ENCODE data around the gene WHAMM.

DNA sequence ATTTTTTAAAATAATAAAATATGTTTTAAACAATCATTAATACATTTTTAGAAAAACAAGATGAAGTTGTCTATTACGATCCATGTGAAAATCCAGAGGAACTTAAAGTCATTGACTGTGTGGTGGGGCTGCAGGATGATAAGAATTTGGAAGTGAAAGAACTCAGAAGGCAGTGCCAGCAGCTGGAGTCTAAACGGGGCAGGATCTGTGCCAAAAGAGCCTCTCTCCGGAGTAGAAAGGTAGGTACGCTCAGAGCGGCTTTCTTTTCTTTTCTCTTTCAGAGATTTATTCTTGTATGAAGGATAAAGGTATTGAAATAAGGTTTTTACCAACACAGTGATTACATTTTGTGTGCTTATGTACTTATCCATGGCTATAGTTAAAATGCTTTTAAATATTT lies 13.6 kb downstream of the WHAMM start:
- TF ChIP-seq, protein P1, sequence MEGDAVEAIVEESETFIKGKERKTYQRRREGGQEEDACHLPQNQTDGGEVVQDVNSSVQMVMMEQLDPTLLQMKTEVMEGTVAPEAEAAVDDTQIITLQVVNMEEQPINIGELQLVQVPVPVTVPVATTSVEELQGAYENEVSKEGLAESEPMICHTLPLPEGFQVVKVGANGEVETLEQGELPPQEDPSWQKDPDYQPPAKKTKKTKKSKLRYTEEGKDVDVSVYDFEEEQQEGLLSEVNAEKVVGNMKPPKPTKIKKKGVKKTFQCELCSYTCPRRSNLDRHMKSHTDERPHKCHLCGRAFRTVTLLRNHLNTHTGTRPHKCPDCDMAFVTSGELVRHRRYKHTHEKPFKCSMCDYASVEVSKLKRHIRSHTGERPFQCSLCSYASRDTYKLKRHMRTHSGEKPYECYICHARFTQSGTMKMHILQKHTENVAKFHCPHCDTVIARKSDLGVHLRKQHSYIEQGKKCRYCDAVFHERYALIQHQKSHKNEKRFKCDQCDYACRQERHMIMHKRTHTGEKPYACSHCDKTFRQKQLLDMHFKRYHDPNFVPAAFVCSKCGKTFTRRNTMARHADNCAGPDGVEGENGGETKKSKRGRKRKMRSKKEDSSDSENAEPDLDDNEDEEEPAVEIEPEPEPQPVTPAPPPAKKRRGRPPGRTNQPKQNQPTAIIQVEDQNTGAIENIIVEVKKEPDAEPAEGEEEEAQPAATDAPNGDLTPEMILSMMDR (IDR thresholded peaks at IDR 0.05): no peak
- no peak for TF ChIP-seq POLR2A (IDR thresholded peaks at IDR 0.05)
